Measurements from ENCODE around the gene MYO9A. TPM values are rescaled to one million over a fixed set of nuclear protein-coding genes. Genes with fewer than 3 reads are reported as not detected.
"Not testable (repeated sequence)": the region's sequence is repeated elsewhere in the genome, so short reads cannot be mapped to it uniquely, and the experiment has no call there.

Gene MYO9A
- total RNA-seq, 1 experiment from 2014 or later = 23.0 TPM

DNA sequence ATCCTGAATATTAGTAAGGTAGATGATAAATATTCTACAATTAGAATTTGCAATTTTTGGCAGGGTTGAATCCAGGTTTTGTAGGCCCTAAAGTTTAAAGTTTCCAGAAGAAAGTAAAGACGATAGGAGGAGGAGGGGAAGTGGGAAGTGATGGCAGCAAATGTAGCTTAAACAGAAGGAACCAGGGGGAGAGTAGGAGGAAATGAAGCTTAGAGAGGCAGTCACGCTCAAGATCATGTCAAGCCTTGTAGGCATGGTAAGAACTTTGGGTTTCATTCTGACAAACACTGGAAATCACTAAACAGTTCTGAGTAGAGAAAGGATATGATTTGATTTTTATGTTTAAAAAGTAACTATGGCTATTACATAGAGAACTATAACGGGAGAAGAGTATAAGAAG, 243.7 kb downstream of the MYO9A start:
- no peaks in the 10 kb centered on the region for H4K20me1 ChIP-seq (ENCODE audit: insufficient read depth)
- no peaks in the 10 kb centered on the region for H3K27me3 ChIP-seq (ENCODE audit: insufficient read depth, low read length)
- H3K4me1 ChIP-seq (ENCODE audit: control insufficient read depth in 1 of 2, insufficient read depth in 2 of 2, low read length in 2 of 2) = no peaks in the 10 kb centered on the region
- ChIA-PET CTCF (no interaction called here), RAD21 (ENCODE audit: low non-redundant PET in 1 of 2, low total read pairs in 2 of 2, uncharacterized antibody in 2 of 2, unreplicated experiment in 2 of 2) (no interaction called here), POLR2A (no interaction called here)
- no peaks in the 10 kb centered on the region for H3K79me2 ChIP-seq (ENCODE audit: insufficient read depth, low read length)
- no peak overlapping the region for H3K9ac ChIP-seq (ENCODE audit: low read length)
- H3K9me2 ChIP-seq (ENCODE audit: insufficient read depth) = no peaks in the 10 kb centered on the region
- H2AFZ ChIP-seq (ENCODE audit: low read depth, low read length, poor library complexity, severe bottlenecking) = no peak overlapping the region
- no peak overlapping the region for H3K4me3 ChIP-seq (replicated peaks in 1 of 2; ENCODE audit: low read depth in 1 of 2, low read length in 2 of 2)
- H3K4me2 ChIP-seq (ENCODE audit: low read length) = no peak overlapping the region
- H3K36me3 ChIP-seq (ENCODE audit: control insufficient read depth in 1 of 2, insufficient read depth in 2 of 2, low read length in 2 of 2) = peaks cover 0 to 2% of the 10 kb centered on the region in 2 experiments; a peak in 1 of 4 replicates
- intact Hi-C loops (cut with micrococcal nuclease) = no loop called here
- H3K9me3 ChIP-seq (ENCODE audit: control insufficient read depth in 1 of 2, insufficient read depth in 1 of 2, low read depth in 1 of 2, low read length in 2 of 2) = no peaks in the 10 kb centered on the region
- no peak overlapping the region for H3K27ac ChIP-seq (ENCODE audit: low read depth, low read length)
- no TSS peak for BruUV-seq (replicated peaks)
- ATAC-seq = no peak
- no peak for DNase-seq (ENCODE audit: low read depth, low spot score)
- TF ChIP-seq RAD21 (IDR thresholded peaks at IDR 0.05; ENCODE audit: low read depth) (no peak), YY1 (IDR thresholded peaks at IDR 0.05; ENCODE audit: extremely low read depth, insufficient replicate concordance, low read depth, low read length) (no peak), ZNF274 (IDR thresholded peaks at IDR 0.05; ENCODE audit: low read depth, low read length) (no peak), SRF (IDR thresholded peaks at IDR 0.05; ENCODE audit: low read depth) (no peak), SIN3A (IDR thresholded peaks at IDR 0.05; ENCODE audit: low read depth) (no peak), EZH2 (IDR thresholded peaks at IDR 0.05) (no peak), EGR1 (IDR thresholded peaks at IDR 0.05; ENCODE audit: low read depth) (no peak), SP1 (IDR thresholded peaks at IDR 0.05; ENCODE audit: low read depth) (no peak), CEBPB (IDR thresholded peaks at IDR 0.05; ENCODE audit: low read depth) (no peak), ELF1 (IDR thresholded peaks at IDR 0.05; ENCODE audit: borderline replicate concordance, low read depth) (no peak), FOSL1 (IDR thresholded peaks at IDR 0.05; ENCODE audit: low read depth) (no peak), JUND (IDR thresholded peaks at IDR 0.05) (no peak)
- TF ChIP-seq, protein P1, sequence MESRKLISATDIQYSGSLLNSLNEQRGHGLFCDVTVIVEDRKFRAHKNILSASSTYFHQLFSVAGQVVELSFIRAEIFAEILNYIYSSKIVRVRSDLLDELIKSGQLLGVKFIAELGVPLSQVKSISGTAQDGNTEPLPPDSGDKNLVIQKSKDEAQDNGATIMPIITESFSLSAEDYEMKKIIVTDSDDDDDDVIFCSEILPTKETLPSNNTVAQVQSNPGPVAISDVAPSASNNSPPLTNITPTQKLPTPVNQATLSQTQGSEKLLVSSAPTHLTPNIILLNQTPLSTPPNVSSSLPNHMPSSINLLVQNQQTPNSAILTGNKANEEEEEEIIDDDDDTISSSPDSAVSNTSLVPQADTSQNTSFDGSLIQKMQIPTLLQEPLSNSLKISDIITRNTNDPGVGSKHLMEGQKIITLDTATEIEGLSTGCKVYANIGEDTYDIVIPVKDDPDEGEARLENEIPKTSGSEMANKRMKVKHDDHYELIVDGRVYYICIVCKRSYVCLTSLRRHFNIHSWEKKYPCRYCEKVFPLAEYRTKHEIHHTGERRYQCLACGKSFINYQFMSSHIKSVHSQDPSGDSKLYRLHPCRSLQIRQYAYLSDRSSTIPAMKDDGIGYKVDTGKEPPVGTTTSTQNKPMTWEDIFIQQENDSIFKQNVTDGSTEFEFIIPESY (IDR thresholded peaks at IDR 0.05; ENCODE audit: extremely low read depth, insufficient replicate concordance, low read length) = no peak
- TF ChIP-seq, protein P2, sequence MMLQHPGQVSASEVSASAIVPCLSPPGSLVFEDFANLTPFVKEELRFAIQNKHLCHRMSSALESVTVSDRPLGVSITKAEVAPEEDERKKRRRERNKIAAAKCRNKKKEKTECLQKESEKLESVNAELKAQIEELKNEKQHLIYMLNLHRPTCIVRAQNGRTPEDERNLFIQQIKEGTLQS (IDR thresholded peaks at IDR 0.05) = no peak
- TF ChIP-seq, protein P3, sequence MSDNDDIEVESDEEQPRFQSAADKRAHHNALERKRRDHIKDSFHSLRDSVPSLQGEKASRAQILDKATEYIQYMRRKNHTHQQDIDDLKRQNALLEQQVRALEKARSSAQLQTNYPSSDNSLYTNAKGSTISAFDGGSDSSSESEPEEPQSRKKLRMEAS (IDR thresholded peaks at IDR 0.05) = no peak

DNA sequence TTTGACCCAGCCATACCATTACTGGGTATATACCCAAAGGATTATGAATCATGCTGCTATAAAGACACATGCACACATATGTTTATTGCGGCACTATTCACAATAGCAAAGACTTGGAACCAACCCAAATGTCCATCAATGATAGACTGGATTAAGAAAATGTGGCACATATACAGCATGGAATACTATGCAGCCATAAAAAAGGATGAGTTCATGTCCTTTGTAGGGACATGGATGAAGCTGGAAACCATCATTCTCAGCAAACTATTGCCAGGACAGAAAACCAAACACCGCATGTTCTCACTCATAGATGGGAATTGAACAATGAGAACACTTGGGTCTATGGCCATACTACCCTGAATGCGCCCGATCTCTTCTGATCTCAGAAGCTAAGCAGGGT, 259.7 kb downstream of the MYO9A start:
- RAD21 ChIA-PET (ENCODE audit: low non-redundant PET in 1 of 2, low total read pairs in 2 of 2, uncharacterized antibody in 2 of 2, unreplicated experiment in 2 of 2); ATAC-seq; H3K9ac ChIP-seq (ENCODE audit: low read length); H3K27me3 ChIP-seq (ENCODE audit: insufficient read depth, low read length); H3K9me3 ChIP-seq (ENCODE audit: control insufficient read depth in 1 of 2, insufficient read depth in 1 of 2, low read depth in 1 of 2, low read length in 2 of 2); DNase-seq (ENCODE audit: low read depth, low spot score); H2AFZ ChIP-seq (ENCODE audit: low read depth, low read length, poor library complexity, severe bottlenecking); H3K36me3 ChIP-seq (ENCODE audit: control insufficient read depth in 1 of 2, insufficient read depth in 2 of 2, low read length in 2 of 2); H3K79me2 ChIP-seq (ENCODE audit: insufficient read depth, low read length); H3K4me3 ChIP-seq (replicated peaks in 1 of 2; ENCODE audit: low read depth in 1 of 2, low read length in 2 of 2); H3K4me2 ChIP-seq (ENCODE audit: low read length); POLR2A ChIA-PET; H4K20me1 ChIP-seq (ENCODE audit: insufficient read depth); CTCF ChIA-PET; H3K27ac ChIP-seq (ENCODE audit: low read depth, low read length); H3K4me1 ChIP-seq (ENCODE audit: control insufficient read depth in 1 of 2, insufficient read depth in 2 of 2, low read length in 2 of 2); H3K9me2 ChIP-seq (ENCODE audit: insufficient read depth); BruUV-seq (replicated peaks); intact Hi-C loops (cut with micrococcal nuclease): not testable (repeated sequence)
